SU-DHL-6 (cell line): ENCODE results near the gene COPG1.

Experiments
- H2AFZ ChIP-seq: fragments of 200-600 bp; sonication (generic); 2 replicates; pipeline ENCODE4 v1.6.1; 2014; ENCODE audit warnings: low read depth, mild to moderate bottlenecking, moderate library complexity, mixed read lengths, antibody characterized with exemption, low read length; ENCODE audit not compliant: severe bottlenecking
- H3F3A ChIP-seq: fragments of 200-600 bp; shearing (Covaris generic); 2 replicates; pipeline ENCODE4 v1.6.0; 2016; ENCODE audit warnings: antibody characterized with exemption, mild to moderate bottlenecking; ENCODE audit not compliant: insufficient read depth
- H3K27ac ChIP-seq: fragments of 200-600 bp; sonication (generic); 2 replicates; pipeline ENCODE4 v1.5.1; 2016; ENCODE audit warnings: low read depth, mild to moderate bottlenecking, low read length, moderate library complexity, mixed read lengths
- H3K27me3 ChIP-seq: fragments of 200-600 bp; sonication (generic), shearing (Covaris generic); 2 replicates; pipeline ENCODE4 v1.6.0; 2014; ENCODE audit warnings: mild to moderate bottlenecking, low read length
- H3K36me3 ChIP-seq: fragments of 200-600 bp; sonication (generic); 2 replicates; pipeline ENCODE4 v1.6.1; 2014; ENCODE audit warnings: mild to moderate bottlenecking, low read length, mixed read lengths
- H3K4me2 ChIP-seq: fragments of 300-600, 200-600 bp; shearing (Covaris generic), sonication (generic); 2 replicates; pipeline ENCODE4 v1.6.0; 2014; ENCODE audit warnings: low read length, low read depth, mild to moderate bottlenecking; ENCODE audit not compliant: poor library complexity, severe bottlenecking
- H3K4me3 ChIP-seq: fragments of 200-600 bp; sonication (generic); 2 replicates; pipeline ENCODE4 v1.5.1; 2014; ENCODE audit warnings: antibody characterized with exemption, low read length, mild to moderate bottlenecking, mixed read lengths; ENCODE audit not compliant: insufficient read depth, poor library complexity, severe bottlenecking
- H3K79me2 ChIP-seq: fragments of 200-600 bp; sonication (generic); 2 replicates; pipeline ENCODE4 v1.6.1; 2014; ENCODE audit warnings: mild to moderate bottlenecking, low read length, moderate library complexity; ENCODE audit not compliant: insufficient read depth
- H3K9ac ChIP-seq: fragments of 200-600 bp; sonication (generic); 2 replicates; pipeline ENCODE4 v1.7.0; 2014; ENCODE audit warnings: mild to moderate bottlenecking, low read length
- H3K9me2 ChIP-seq: fragments of 200-600 bp; sonication (generic); replicated peaks from 2 replicates; pipeline ENCODE4 v1.6.1; 2014; ENCODE audit warnings: low read length; ENCODE audit not compliant: insufficient read depth
- H3K9me3 ChIP-seq: fragments of 200-600 bp; sonication (generic); 2 replicates; pipeline ENCODE4 v1.6.1; 2014; ENCODE audit warnings: low read length, mixed read lengths; ENCODE audit not compliant: insufficient read depth
- H4K20me1 ChIP-seq: fragments of 200-600 bp; sonication (generic); 2 replicates; pipeline ENCODE4 v1.6.1; 2014; ENCODE audit warnings: low read depth, mild to moderate bottlenecking, antibody characterized with exemption, low read length, moderate library complexity, mixed read lengths
- CTCF ChIP-seq: fragments of 200-600 bp; sonication (generic); IDR thresholded peaks from one replicate; pipeline ENCODE4 v1.5.1; 2017; ENCODE audit warnings: antibody characterized with exemption, mild to moderate bottlenecking, low read length, moderate library complexity; ENCODE audit not compliant: insufficient read depth, poor library complexity, severe bottlenecking
- EZH2phosphoT487 ChIP-seq: fragments of 200-600 bp; sonication (generic), shearing (Covaris generic); conservative IDR thresholded peaks from 2 replicates; pipeline ENCODE4 v1.6.1; 2018; ENCODE audit warnings: mild to moderate bottlenecking, antibody characterized with exemption, low read length, moderate library complexity, mixed read lengths

COPG1 gene

GRCh38 chr3:129266651-129267050, 17.2 kb downstream of the COPG1 start:
- H2AFZ ChIP-seq, result no peak overlapping the region
- no peaks in the 10 kb centered on the region for H3K9me2 ChIP-seq
- no peaks in the 10 kb centered on the region for H3K27me3 ChIP-seq
- H3F3A ChIP-seq, result no peaks in the 10 kb centered on the region
- H3K79me2 ChIP-seq, result no peaks in the 10 kb centered on the region
- no peak overlapping the region for H3K4me2 ChIP-seq
- no peak overlapping the region for H3K4me3 ChIP-seq
- peaks cover 22% of the 10 kb centered on the region; the same call in 1 of the 2 replicates for H3K36me3 ChIP-seq
- H3K27ac ChIP-seq, result no peak overlapping the region
- no peaks in the 10 kb centered on the region for H3K9me3 ChIP-seq
- TF ChIP-seq CTCF (no peak), EZH2phosphoT487 (no peak)
- no peaks in the 10 kb centered on the region for H4K20me1 ChIP-seq
- H3K9ac ChIP-seq, result no peak overlapping the region

GRCh38 chr3:129268396-129268795, 19.0 kb downstream of the COPG1 start:
- Histone ChIP-seq H3K27me3 (no peaks in the 10 kb centered on the region), H3K9me3 (no peaks in the 10 kb centered on the region), H3K9ac (no peak overlapping the region), H4K20me1 (no peaks in the 10 kb centered on the region), H3K9me2 (no peaks in the 10 kb centered on the region), H3K4me3 (no peak overlapping the region), H3K79me2 (no peaks in the 10 kb centered on the region), H2AFZ (no peak overlapping the region), H3F3A (no peaks in the 10 kb centered on the region), H3K36me3 (peaks cover 26% of the 10 kb centered on the region; the same call in 1 of the 2 replicates), H3K27ac (no peak overlapping the region), H3K4me2 (no peak overlapping the region)
- no peak for TF ChIP-seq EZH2phosphoT487
- no peak for TF ChIP-seq CTCF

GRCh38 chr3:129271674-129272073, 22.3 kb downstream of the COPG1 start:
- Histone ChIP-seq H4K20me1 (no peaks in the 10 kb centered on the region), H3K27ac (no peak overlapping the region), H3K9me3 (no peaks in the 10 kb centered on the region), H3F3A (peaks cover 13% of the 10 kb centered on the region), H3K4me3 (no peak overlapping the region), H2AFZ (no peak overlapping the region), H3K9ac (no peak overlapping the region), H3K36me3 (peaks cover 41% of the 10 kb centered on the region), H3K4me2 (no peak overlapping the region), H3K9me2 (no peaks in the 10 kb centered on the region), H3K27me3 (no peaks in the 10 kb centered on the region), H3K79me2 (no peaks in the 10 kb centered on the region)
- TF ChIP-seq CTCF, result no peak
- TF ChIP-seq EZH2phosphoT487, result no peak
